GM19328 (cell line): ENCODE data around the gene DNAL1.

Experiments
- ATAC-seq: cut with Tn5 transposase; IDR thresholded peaks from one replicate; pipeline ENCODE4 v1.9.1; 2021; ENCODE audit warnings: mild to moderate bottlenecking, moderate library complexity; ENCODE audit not compliant: unreplicated experiment

The DNAL1 gene

GRCh38 chr14:73722581-73722980 is 77.8 kb downstream of the DNAL1 start:
- ATAC-seq = no peak

GRCh38 chr14:73723406-73723796 is 78.6 kb downstream of the DNAL1 start:
- ATAC-seq = no peak

DNA sequence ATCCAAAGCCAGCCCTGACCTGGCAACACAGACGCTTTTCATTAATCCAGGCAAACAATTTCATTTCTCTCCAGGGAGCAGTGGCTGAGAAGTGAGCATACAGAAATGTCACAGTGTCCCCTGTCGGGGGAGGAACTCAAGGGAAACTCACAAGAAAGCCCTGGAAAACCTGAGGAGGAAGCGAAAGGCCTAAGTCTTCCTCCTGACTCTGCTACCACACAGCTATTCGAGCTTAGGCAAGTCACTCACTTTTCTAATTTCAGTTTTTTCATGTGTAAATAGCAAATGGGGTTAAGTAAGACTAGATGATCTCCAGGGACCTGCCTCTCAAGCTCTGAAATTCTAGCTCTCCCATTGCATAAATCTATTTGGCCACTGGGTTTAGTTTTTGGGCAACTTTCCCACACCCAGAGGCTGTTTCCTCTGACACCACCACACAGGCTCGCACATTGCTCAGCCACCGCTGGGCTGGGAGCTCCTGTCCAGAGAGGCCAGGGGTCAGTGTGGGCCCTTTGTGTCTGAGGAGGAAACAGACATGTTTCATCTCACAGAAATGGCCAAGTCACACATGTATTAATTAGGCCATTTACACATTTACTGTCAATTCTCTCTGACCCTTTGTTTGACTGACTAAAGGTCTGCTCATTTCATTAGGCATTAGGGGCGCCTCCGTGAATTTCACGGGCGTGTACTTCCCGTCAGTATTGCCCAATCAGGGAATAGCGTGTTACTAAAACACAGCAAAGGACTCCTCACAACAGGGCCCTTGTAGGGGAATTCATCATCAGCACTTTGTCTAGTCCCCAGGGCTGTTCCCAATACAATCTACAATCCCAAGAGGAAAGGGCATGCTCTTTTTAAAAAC is 79.2 kb downstream of the DNAL1 start:
- ATAC-seq = no peak

GRCh38 chr14:73724696-73725095 is 79.9 kb downstream of the DNAL1 start:
- no peak for ATAC-seq

- no peak for ATAC-seq
These were observed 80.6 kb downstream of the DNAL1 start for GRCh38 chr14:73725116-73726024.

- ATAC-seq = no peak
These were observed 81.5 kb downstream of the DNAL1 start for GRCh38 chr14:73726025-73726961.

DNA sequence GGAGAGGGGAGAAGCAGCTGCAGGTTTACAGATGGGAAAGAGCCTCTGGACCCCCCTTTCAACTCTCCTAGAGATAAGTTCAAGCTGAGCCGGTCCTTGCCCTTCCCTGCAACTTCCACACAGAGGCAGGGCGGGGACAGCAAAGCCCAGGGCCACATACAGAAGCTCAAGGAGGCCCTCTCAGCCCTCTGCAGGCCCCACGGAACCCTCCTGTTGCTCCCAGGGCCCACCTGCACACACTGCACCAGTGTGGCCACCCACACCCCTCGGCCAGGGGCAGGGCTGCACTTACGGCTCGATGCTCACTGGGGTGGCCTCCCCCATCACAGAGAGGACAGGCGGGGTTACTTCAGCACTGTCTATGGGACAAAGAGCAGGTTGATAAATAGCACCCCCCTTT is 82.4 kb downstream of the DNAL1 start:
- ATAC-seq = no peak

DNA sequence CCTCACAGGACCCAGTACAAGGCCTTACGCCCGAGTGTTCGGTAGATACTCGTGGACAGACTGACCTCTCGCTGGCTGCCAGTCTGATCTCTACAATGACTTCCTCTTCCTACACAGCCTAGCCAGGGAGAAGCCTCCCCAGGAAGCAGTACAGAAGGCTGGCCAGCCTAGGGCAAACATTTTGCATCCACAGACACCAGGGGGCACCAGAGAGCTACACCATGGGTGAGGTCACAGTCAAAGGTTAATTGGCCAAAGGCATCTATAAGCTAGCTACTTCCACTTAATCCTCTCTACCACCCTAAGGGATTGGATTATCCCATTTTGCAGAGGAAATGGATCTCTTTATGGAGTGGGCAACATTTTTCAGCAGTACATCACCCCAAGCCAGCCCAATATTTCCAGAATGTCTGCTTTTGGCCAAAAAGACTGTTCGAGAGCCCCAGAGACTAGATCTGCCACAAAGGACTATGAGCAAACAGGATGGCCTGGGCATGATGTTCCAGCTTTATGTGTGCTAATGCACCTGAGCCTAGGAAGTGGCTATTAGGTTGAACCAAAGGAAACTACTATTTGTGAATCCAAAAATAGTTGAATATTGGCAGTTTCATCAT is 84.0 kb downstream of the DNAL1 start:
- no peak for ATAC-seq

DNA sequence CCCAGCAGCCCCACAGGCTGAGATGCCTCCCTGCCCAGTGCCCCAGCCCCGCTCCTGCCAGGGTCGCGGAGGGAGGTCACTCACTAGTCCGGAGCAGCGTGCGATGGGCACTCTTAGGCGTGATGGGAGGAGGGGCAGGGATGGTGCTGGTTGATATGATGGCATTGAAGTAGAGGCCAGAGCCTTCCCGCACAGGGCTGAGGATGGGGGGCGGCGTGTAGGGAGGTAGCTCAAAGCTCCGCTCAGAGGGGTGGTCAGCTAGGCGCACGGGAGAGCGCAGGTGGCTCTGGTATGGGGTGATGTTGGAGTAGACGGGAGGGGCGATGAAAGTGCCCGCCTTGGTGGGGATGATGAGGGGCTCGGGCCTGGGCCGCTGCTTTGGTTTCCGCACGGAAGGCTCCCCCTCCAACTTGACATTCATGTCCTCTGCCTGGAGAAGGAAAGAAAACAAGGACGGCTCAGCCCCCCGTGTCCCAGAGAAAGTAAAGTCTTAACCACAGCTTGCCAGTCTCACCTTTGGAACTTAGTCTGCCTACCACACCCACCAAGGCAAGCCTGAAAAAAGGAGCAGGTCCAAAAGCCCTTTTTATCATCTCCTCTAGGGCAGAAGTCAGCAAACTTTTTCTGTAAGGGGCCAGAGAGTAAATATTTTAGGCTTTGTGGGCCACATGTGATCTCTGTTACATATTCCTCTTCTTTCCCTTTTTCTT is 84.9 kb downstream of the DNAL1 start:
- no peak for ATAC-seq

GRCh38 chr14:73731111-73731510 is 86.3 kb downstream of the DNAL1 start:
- no peak for ATAC-seq

- ATAC-seq = no peak
These were observed 87.2 kb downstream of the DNAL1 start for GRCh38 chr14:73732006-73732405.

GRCh38 chr14:73736842-73737241 is 92.1 kb downstream of the DNAL1 start:
- ATAC-seq = no peak

DNA sequence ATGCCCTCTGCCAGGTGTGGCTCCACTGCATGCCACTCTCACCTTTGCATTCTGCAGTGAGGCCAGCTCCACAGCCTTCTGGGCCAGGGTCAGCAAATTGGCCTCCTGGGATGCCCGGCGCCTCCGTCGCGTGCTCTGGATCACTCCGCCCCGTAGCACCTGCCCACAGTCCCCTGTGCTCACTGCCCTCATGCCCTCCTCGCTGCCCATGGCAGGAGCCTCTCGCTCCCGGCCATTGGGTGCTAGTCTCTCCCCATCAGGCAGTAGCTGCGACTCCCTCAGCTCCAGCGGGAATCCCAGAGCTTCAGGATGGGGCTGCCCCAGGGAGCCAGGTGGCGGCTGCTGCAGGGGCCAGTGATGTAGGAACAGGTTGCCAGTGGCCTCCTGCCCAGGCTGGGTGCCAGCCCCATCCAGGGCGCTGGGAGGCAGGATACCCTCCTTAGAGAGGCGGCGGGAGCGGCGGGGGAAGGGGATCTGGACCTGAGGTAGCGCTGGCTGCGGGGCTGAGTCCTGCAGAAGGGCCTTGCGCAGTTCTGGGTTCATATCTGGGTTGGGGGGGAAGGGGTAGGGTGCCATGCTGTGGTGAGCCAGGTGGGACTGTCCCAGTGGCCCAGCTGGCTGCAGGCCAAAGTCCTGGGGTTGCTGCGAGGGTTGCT is 93.9 kb downstream of the DNAL1 start:
- no peak for ATAC-seq

GRCh38 chr14:73739174-73739898 is 94.5 kb downstream of the DNAL1 start:
- ATAC-seq = no peak

- no peak for ATAC-seq
These were observed 95.3 kb downstream of the DNAL1 start for GRCh38 chr14:73739899-73740617.

GRCh38 chr14:73740618-73741326 is 96.0 kb downstream of the DNAL1 start:
- ATAC-seq = no peak

- no peak for ATAC-seq
These were observed 96.6 kb downstream of the DNAL1 start for GRCh38 chr14:73741386-73741875.
